ENCODE measurements around the gene BOLA3.

BOLA3 gene

GRCh38 chr2:74099835-74100234 is 47.9 kb downstream of the BOLA3 start:
- Histone ChIP-seq H3K4me1 (ENCODE audit: control insufficient read depth, insufficient read depth, low read depth, low read length) (no peaks in the 10 kb centered on the region), H4K91ac (ENCODE audit: low read length) (no peak overlapping the region), H2BK120ac (ENCODE audit: low read depth, low read length) (no peak overlapping the region)

GRCh38 chr2:74099271-74099670 is 48.4 kb downstream of the BOLA3 start:
- no peaks in the 10 kb centered on the region for H3K9me3 ChIP-seq (ENCODE audit: control insufficient read depth, low read length)
- H2BK12ac ChIP-seq (ENCODE audit: low read length in 2 of 2) = no peak overlapping the region
- H4K8ac ChIP-seq (ENCODE audit: low read length) = no peak overlapping the region
- H3K4ac ChIP-seq (ENCODE audit: low read depth in 1 of 2, low read length in 2 of 2) = no peak overlapping the region
- H3K9ac ChIP-seq (ENCODE audit: low read length) = no peak overlapping the region
- no peak for DNase-seq
- H3K4me2 ChIP-seq (ENCODE audit: low read length, poor library complexity, severe bottlenecking) = no peak overlapping the region
- no peak overlapping the region for H3K23ac ChIP-seq (ENCODE audit: low read length in 2 of 2)
- no peaks in the 10 kb centered on the region for H3K27me3 ChIP-seq (ENCODE audit: control insufficient read depth in 1 of 2, insufficient read depth in 1 of 2, low read length in 2 of 2)
- H3K18ac ChIP-seq (ENCODE audit: low read depth in 1 of 2, low read length in 2 of 2) = no peak overlapping the region
- H4K91ac ChIP-seq (ENCODE audit: low read length) = no peak overlapping the region
- no peak overlapping the region for H2AFZ ChIP-seq (ENCODE audit: low read depth, low read length)
- H3K4me1 ChIP-seq (ENCODE audit: control insufficient read depth, insufficient read depth, low read depth, low read length) = no peaks in the 10 kb centered on the region
- no peak overlapping the region for H3K27ac ChIP-seq (ENCODE audit: low read length, poor library complexity, severe bottlenecking)
- H3K36me3 ChIP-seq (ENCODE audit: control insufficient read depth in 1 of 2, insufficient read depth in 2 of 2, low read depth in 1 of 2, low read length in 2 of 2) = peaks cover 46 to 57% of the 10 kb centered on the region in 2 experiments
- H3K4me3 ChIP-seq (ENCODE audit: insufficient read depth in 1 of 2, low read depth in 1 of 2, low read length in 2 of 2) = no peak overlapping the region
- no peak overlapping the region for H3K14ac ChIP-seq (ENCODE audit: low read length in 2 of 2)
- no peak overlapping the region for H2BK15ac ChIP-seq (ENCODE audit: low read depth, poor library complexity, severe bottlenecking)
- WGBS = 96% methylated on average over 20 of the region's 20 CpGs
- H2AK5ac ChIP-seq (ENCODE audit: low read length, severe bottlenecking) = no peak overlapping the region
- no peak overlapping the region for H2BK120ac ChIP-seq (ENCODE audit: low read depth, low read length)
- H2BK5ac ChIP-seq (ENCODE audit: low read depth, low read length, poor library complexity, severe bottlenecking) = no peak overlapping the region
- peaks cover 6% of the 10 kb centered on the region for H3K79me1 ChIP-seq (replicated peaks; ENCODE audit: low read length, poor library complexity, severe bottlenecking)

More at GRCh38 chr2:74099835-74100234, 47.9 kb downstream of the BOLA3 start:
- Histone ChIP-seq H3K27me3 (ENCODE audit: control insufficient read depth in 1 of 2, insufficient read depth in 1 of 2, low read length in 2 of 2) (no peaks in the 10 kb centered on the region), H3K18ac (ENCODE audit: low read depth in 1 of 2, low read length in 2 of 2) (no peak overlapping the region), H3K14ac (ENCODE audit: low read length in 2 of 2) (no peak overlapping the region), H4K8ac (ENCODE audit: low read length) (no peak overlapping the region), H2AFZ (ENCODE audit: low read depth, low read length) (no peak overlapping the region), H3K9me3 (ENCODE audit: control insufficient read depth, low read length) (no peaks in the 10 kb centered on the region), H2AK5ac (ENCODE audit: low read length, severe bottlenecking) (no peak overlapping the region), H2BK5ac (ENCODE audit: low read depth, low read length, poor library complexity, severe bottlenecking) (no peak overlapping the region), H3K4me3 (ENCODE audit: insufficient read depth in 1 of 2, low read depth in 1 of 2, low read length in 2 of 2) (no peak overlapping the region), H2BK12ac (ENCODE audit: low read length in 2 of 2) (no peak overlapping the region), H3K27ac (ENCODE audit: low read length, poor library complexity, severe bottlenecking) (no peak overlapping the region), H3K4me2 (ENCODE audit: low read length, poor library complexity, severe bottlenecking) (no peak overlapping the region), H3K36me3 (ENCODE audit: control insufficient read depth in 1 of 2, insufficient read depth in 2 of 2, low read depth in 1 of 2, low read length in 2 of 2) (peaks cover 40 to 52% of the 10 kb centered on the region in 2 experiments), H3K9ac (ENCODE audit: low read length) (no peak overlapping the region), H2BK15ac (ENCODE audit: low read depth, poor library complexity, severe bottlenecking) (no peak overlapping the region), H3K4ac (ENCODE audit: low read depth in 1 of 2, low read length in 2 of 2) (no peak overlapping the region), H3K79me1 (replicated peaks; ENCODE audit: low read length, poor library complexity, severe bottlenecking) (peaks cover 4% of the 10 kb centered on the region), H3K23ac (ENCODE audit: low read length in 2 of 2) (no peak overlapping the region)
- no peak for DNase-seq
- 98% methylated on average over 7 of the region's 7 CpGs for WGBS

- no peak overlapping the region for H2BK15ac ChIP-seq (ENCODE audit: low read depth, poor library complexity, severe bottlenecking)
- no peak overlapping the region for H4K8ac ChIP-seq (ENCODE audit: low read length)
- H2AK5ac ChIP-seq (ENCODE audit: low read length, severe bottlenecking) = no peak overlapping the region
- H3K27me3 ChIP-seq (ENCODE audit: control insufficient read depth in 1 of 2, insufficient read depth in 1 of 2, low read length in 2 of 2) = no peaks in the 10 kb centered on the region
- H2AFZ ChIP-seq (ENCODE audit: low read depth, low read length) = no peak overlapping the region
- no peak overlapping the region for H2BK12ac ChIP-seq (ENCODE audit: low read length in 2 of 2)
- H3K9ac ChIP-seq (ENCODE audit: low read length) = no peak overlapping the region
- no peak overlapping the region for H3K23ac ChIP-seq (ENCODE audit: low read length in 2 of 2)
- H2BK120ac ChIP-seq (ENCODE audit: low read depth, low read length) = no peak overlapping the region
- H3K9me3 ChIP-seq (ENCODE audit: control insufficient read depth, low read length) = no peaks in the 10 kb centered on the region
- no peaks in the 10 kb centered on the region for H3K4me1 ChIP-seq (ENCODE audit: control insufficient read depth, insufficient read depth, low read depth, low read length)
- H3K14ac ChIP-seq (ENCODE audit: low read length in 2 of 2) = no peak overlapping the region
- peaks cover 7% of the 10 kb centered on the region for H3K79me1 ChIP-seq (replicated peaks; ENCODE audit: low read length, poor library complexity, severe bottlenecking)
- H3K36me3 ChIP-seq (ENCODE audit: control insufficient read depth in 1 of 2, insufficient read depth in 2 of 2, low read depth in 1 of 2, low read length in 2 of 2) = peaks cover 57 to 66% of the 10 kb centered on the region in 2 experiments
- WGBS = 95% methylated on average over 6 of the region's 6 CpGs
- H4K91ac ChIP-seq (ENCODE audit: low read length) = no peak overlapping the region
- no peak overlapping the region for H3K18ac ChIP-seq (ENCODE audit: low read depth in 1 of 2, low read length in 2 of 2)
- no peak overlapping the region for H3K4ac ChIP-seq (ENCODE audit: low read depth in 1 of 2, low read length in 2 of 2)
- no peak overlapping the region for H3K4me3 ChIP-seq (ENCODE audit: insufficient read depth in 1 of 2, low read depth in 1 of 2, low read length in 2 of 2)
- H2BK5ac ChIP-seq (ENCODE audit: low read depth, low read length, poor library complexity, severe bottlenecking) = no peak overlapping the region
- DNase-seq = no peak
- H3K4me2 ChIP-seq (ENCODE audit: low read length, poor library complexity, severe bottlenecking) = no peak overlapping the region
- H3K27ac ChIP-seq (ENCODE audit: low read length, poor library complexity, severe bottlenecking) = no peak overlapping the region
These were observed 50.1 kb downstream of the BOLA3 start for GRCh38 chr2:74097574-74097973.

GRCh38 chr2:74096052-74096451 is 51.7 kb downstream of the BOLA3 start:
- H3K4ac ChIP-seq (ENCODE audit: low read depth in 1 of 2, low read length in 2 of 2) = no peak overlapping the region
- H3K36me3 ChIP-seq (ENCODE audit: control insufficient read depth in 1 of 2, insufficient read depth in 2 of 2, low read depth in 1 of 2, low read length in 2 of 2) = peaks cover 59 to 65% of the 10 kb centered on the region in 2 experiments
- H3K27ac ChIP-seq (ENCODE audit: low read length, poor library complexity, severe bottlenecking) = no peak overlapping the region
- H2AK5ac ChIP-seq (ENCODE audit: low read length, severe bottlenecking) = no peak overlapping the region
- H3K14ac ChIP-seq (ENCODE audit: low read length in 2 of 2) = no peak overlapping the region
- H4K8ac ChIP-seq (ENCODE audit: low read length) = no peak overlapping the region
- no peaks in the 10 kb centered on the region for H3K9me3 ChIP-seq (ENCODE audit: control insufficient read depth, low read length)
- peak overlapping the region; percentile 55 for H2BK15ac ChIP-seq (ENCODE audit: low read depth, poor library complexity, severe bottlenecking)
- H2AFZ ChIP-seq (ENCODE audit: low read depth, low read length) = no peak overlapping the region
- no peak overlapping the region for H3K9ac ChIP-seq (ENCODE audit: low read length)
- H3K27me3 ChIP-seq (ENCODE audit: control insufficient read depth in 1 of 2, insufficient read depth in 1 of 2, low read length in 2 of 2) = no peaks in the 10 kb centered on the region
- 80% methylated on average over 1 of the region's 2 CpGs for WGBS
- DNase-seq = no peak
- no peak overlapping the region for H3K18ac ChIP-seq (ENCODE audit: low read depth in 1 of 2, low read length in 2 of 2)
- peaks cover 6% of the 10 kb centered on the region for H3K79me1 ChIP-seq (replicated peaks; ENCODE audit: low read length, poor library complexity, severe bottlenecking)
- H3K23ac ChIP-seq (ENCODE audit: low read length in 2 of 2) = no peak overlapping the region
- no peak overlapping the region for H4K91ac ChIP-seq (ENCODE audit: low read length)
- H2BK120ac ChIP-seq (ENCODE audit: low read depth, low read length) = no peak overlapping the region
- H2BK5ac ChIP-seq (ENCODE audit: low read depth, low read length, poor library complexity, severe bottlenecking) = no peak overlapping the region
- no peaks in the 10 kb centered on the region for H3K4me1 ChIP-seq (ENCODE audit: control insufficient read depth, insufficient read depth, low read depth, low read length)
- H3K4me2 ChIP-seq (ENCODE audit: low read length, poor library complexity, severe bottlenecking) = no peak overlapping the region
- no peak overlapping the region for H2BK12ac ChIP-seq (ENCODE audit: low read length in 2 of 2)
- H3K4me3 ChIP-seq (ENCODE audit: insufficient read depth in 1 of 2, low read depth in 1 of 2, low read length in 2 of 2) = no peak overlapping the region

All from mesenchymal stem cell (in vitro differentiated cells and primary cell).